C4-2B (cell line): ENCODE measurements around the gene HELB.

Experiments
- CTCF ChIP-seq: fragments of 450-650 bp; conservative IDR thresholded peaks from 2 replicates; pipeline ENCODE4 v1.5.1; 2017; ENCODE audit warnings: mild to moderate bottlenecking
- ZFX ChIP-seq: fragments of 450-650 bp; IDR thresholded peaks from 2 replicates; pipeline ENCODE4 v1.6.1; 2017

GRCh38 chr12:66379616-66380015 lies 77.3 kb downstream of the HELB start:
- TF ChIP-seq CTCF (no peak), ZFX (no peak)
